ENCODE data around the gene CNOT1.

DNA sequence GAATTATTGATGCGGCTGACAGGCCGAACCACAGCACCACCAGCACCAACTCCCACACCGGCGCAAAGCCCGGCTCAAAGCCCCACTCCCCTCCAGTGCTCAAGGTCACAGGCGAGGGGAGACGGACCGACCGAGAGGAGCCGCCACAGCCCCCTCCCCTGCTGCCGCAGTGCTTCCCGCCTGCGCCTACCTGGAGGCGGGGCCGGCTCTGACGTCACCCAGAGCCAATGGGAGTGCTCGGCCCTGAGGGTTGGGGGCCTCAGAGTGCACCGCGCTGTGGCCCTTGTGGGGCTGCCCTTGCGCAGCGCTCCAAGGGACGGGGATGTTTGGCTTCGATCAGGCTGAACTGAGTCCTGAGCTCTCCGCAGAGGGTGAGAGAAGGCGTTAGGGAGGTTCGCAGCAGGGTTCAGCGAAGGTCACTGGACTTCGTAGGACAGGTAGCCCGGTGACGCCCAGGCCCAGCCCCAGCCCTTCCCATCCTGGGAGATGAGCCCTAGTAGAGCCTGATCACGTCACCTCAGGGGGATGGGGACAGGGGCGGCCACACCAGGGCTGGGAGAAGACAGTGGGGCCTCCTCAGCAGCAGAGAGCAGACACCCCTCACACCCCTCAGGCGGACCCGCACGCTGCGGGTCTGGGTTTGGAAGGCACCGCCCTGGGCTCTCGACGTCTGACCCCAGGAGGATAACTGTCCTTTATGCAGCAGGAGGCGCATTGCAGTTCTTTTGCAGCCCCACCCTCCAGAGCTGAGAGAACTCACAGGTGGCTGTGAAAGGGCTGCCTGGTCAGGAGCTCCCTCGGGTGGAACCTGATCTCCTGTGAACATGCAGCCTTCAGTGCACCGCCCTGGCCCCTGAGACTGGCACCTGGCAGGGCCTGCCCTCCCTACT is 128.1 kb downstream of the CNOT1 start:
- peak; percentile 52; the same call in 1 of the 2 replicates for TF ChIP-seq GLIS1 (tag by site-specific recombination; IDR thresholded peaks at IDR 0.05)
- TF ChIP-seq, protein P1, sequence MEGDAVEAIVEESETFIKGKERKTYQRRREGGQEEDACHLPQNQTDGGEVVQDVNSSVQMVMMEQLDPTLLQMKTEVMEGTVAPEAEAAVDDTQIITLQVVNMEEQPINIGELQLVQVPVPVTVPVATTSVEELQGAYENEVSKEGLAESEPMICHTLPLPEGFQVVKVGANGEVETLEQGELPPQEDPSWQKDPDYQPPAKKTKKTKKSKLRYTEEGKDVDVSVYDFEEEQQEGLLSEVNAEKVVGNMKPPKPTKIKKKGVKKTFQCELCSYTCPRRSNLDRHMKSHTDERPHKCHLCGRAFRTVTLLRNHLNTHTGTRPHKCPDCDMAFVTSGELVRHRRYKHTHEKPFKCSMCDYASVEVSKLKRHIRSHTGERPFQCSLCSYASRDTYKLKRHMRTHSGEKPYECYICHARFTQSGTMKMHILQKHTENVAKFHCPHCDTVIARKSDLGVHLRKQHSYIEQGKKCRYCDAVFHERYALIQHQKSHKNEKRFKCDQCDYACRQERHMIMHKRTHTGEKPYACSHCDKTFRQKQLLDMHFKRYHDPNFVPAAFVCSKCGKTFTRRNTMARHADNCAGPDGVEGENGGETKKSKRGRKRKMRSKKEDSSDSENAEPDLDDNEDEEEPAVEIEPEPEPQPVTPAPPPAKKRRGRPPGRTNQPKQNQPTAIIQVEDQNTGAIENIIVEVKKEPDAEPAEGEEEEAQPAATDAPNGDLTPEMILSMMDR (tag by site-specific recombination; IDR thresholded peaks at IDR 0.05): peak; percentile 4; the same call in 1 of the 2 replicates
- no peak for TF ChIP-seq ZNF707 (tag by site-specific recombination; IDR thresholded peaks at IDR 0.05)
- TF ChIP-seq ZNF660 (tag by site-specific recombination; IDR thresholded peaks at IDR 0.05): no peak
- TF ChIP-seq, protein P2, sequence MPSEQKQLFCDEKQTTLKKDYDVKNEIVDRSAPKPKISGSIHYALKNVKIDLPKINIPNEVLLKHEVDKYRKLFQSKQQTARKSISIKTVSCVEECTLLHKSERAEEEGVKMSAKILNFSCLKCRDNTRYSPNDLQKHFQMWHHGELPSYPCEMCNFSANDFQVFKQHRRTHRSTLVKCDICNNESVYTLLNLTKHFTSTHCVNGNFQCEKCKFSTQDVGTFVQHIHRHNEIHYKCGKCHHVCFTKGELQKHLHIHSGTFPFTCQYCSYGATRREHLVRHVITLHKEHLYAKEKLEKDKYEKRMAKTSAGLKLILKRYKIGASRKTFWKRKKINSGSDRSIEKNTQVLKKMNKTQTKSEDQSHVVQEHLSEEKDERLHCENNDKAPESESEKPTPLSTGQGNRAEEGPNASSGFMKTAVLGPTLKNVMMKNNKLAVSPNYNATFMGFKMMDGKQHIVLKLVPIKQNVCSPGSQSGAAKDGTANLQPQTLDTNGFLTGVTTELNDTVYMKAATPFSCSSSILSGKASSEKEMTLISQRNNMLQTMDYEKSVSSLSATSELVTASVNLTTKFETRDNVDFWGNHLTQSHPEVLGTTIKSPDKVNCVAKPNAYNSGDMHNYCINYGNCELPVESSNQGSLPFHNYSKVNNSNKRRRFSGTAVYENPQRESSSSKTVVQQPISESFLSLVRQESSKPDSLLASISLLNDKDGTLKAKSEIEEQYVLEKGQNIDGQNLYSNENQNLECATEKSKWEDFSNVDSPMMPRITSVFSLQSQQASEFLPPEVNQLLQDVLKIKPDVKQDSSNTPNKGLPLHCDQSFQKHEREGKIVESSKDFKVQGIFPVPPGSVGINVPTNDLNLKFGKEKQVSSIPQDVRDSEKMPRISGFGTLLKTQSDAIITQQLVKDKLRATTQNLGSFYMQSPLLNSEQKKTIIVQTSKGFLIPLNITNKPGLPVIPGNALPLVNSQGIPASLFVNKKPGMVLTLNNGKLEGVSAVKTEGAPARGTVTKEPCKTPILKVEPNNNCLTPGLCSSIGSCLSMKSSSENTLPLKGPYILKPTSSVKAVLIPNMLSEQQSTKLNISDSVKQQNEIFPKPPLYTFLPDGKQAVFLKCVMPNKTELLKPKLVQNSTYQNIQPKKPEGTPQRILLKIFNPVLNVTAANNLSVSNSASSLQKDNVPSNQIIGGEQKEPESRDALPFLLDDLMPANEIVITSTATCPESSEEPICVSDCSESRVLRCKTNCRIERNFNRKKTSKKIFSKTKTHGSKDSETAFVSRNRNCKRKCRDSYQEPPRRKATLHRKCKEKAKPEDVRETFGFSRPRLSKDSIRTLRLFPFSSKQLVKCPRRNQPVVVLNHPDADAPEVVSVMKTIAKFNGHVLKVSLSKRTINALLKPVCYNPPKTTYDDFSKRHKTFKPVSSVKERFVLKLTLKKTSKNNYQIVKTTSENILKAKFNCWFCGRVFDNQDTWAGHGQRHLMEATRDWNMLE (tag by site-specific recombination; conservative IDR thresholded peaks at IDR 0.05; ENCODE audit: low read depth): no peak
- TF ChIP-seq, protein P3, sequence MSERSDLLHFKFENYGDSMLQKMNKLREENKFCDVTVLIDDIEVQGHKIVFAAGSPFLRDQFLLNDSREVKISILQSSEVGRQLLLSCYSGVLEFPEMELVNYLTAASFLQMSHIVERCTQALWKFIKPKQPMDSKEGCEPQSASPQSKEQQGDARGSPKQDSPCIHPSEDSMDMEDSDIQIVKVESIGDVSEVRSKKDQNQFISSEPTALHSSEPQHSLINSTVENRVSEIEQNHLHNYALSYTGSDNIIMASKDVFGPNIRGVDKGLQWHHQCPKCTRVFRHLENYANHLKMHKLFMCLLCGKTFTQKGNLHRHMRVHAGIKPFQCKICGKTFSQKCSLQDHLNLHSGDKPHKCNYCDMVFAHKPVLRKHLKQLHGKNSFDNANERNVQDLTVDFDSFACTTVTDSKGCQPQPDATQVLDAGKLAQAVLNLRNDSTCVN (tag by site-specific recombination; optimal IDR thresholded peaks at IDR 0.05): peak; percentile 34
- TF ChIP-seq, protein P4, sequence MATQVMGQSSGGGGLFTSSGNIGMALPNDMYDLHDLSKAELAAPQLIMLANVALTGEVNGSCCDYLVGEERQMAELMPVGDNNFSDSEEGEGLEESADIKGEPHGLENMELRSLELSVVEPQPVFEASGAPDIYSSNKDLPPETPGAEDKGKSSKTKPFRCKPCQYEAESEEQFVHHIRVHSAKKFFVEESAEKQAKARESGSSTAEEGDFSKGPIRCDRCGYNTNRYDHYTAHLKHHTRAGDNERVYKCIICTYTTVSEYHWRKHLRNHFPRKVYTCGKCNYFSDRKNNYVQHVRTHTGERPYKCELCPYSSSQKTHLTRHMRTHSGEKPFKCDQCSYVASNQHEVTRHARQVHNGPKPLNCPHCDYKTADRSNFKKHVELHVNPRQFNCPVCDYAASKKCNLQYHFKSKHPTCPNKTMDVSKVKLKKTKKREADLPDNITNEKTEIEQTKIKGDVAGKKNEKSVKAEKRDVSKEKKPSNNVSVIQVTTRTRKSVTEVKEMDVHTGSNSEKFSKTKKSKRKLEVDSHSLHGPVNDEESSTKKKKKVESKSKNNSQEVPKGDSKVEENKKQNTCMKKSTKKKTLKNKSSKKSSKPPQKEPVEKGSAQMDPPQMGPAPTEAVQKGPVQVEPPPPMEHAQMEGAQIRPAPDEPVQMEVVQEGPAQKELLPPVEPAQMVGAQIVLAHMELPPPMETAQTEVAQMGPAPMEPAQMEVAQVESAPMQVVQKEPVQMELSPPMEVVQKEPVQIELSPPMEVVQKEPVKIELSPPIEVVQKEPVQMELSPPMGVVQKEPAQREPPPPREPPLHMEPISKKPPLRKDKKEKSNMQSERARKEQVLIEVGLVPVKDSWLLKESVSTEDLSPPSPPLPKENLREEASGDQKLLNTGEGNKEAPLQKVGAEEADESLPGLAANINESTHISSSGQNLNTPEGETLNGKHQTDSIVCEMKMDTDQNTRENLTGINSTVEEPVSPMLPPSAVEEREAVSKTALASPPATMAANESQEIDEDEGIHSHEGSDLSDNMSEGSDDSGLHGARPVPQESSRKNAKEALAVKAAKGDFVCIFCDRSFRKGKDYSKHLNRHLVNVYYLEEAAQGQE (tag by site-specific recombination; IDR thresholded peaks at IDR 0.05): no peak
- no peak for TF ChIP-seq YY1 (tag by site-specific recombination; IDR thresholded peaks at IDR 0.05)
- TF ChIP-seq, protein P5, sequence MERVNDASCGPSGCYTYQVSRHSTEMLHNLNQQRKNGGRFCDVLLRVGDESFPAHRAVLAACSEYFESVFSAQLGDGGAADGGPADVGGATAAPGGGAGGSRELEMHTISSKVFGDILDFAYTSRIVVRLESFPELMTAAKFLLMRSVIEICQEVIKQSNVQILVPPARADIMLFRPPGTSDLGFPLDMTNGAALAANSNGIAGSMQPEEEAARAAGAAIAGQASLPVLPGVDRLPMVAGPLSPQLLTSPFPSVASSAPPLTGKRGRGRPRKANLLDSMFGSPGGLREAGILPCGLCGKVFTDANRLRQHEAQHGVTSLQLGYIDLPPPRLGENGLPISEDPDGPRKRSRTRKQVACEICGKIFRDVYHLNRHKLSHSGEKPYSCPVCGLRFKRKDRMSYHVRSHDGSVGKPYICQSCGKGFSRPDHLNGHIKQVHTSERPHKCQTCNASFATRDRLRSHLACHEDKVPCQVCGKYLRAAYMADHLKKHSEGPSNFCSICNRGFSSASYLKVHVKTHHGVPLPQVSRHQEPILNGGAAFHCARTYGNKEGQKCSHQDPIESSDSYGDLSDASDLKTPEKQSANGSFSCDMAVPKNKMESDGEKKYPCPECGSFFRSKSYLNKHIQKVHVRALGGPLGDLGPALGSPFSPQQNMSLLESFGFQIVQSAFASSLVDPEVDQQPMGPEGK (tag by site-specific recombination; IDR thresholded peaks at IDR 0.05): peak; percentile 89
- TF ChIP-seq ZNF768 (tag by site-specific recombination; IDR thresholded peaks at IDR 0.05): no peak
- no peak for TF ChIP-seq ZNF311 (tag by site-specific recombination; IDR thresholded peaks at IDR 0.05; ENCODE audit: borderline replicate concordance)
- no peak for TF ChIP-seq ZNF433 (tag by site-specific recombination; IDR thresholded peaks at IDR 0.05; ENCODE audit: low read depth)
